Measurements from ENCODE around the gene FXYD6. TPM values are rescaled to one million over a fixed set of nuclear protein-coding genes. Genes with fewer than 3 reads are reported as not detected.

FXYD6 gene
- total RNA-seq, 1 experiment from 2014 or later, result 0.54 TPM

DNA sequence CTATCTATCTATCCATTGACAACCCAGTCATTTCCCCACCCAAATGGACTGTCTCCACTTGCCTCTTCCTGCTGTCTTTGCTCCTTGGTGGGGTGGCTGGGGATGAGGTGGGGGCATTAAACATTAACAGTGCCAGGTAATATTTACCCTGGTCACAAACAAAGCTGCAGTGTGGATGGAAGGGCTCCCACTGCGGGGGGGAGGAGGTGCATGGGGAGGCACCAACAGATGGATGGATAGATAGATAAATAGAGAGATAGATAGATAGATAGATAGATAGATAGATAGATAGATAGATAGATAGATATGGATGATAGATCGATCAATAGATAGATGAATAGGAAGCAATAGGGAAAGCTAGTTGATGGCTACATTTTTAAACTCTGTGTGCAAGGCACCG, 49.6 kb downstream of the FXYD6 start:
- no TSS peak for BruUV-seq (replicated peaks)
- TF ChIP-seq POLR2AphosphoS5 (IDR thresholded peaks at IDR 0.05; ENCODE audit: low read depth, low read length), result no peak
- no peak for TF ChIP-seq SIN3A (IDR thresholded peaks at IDR 0.05; ENCODE audit: borderline replicate concordance, insufficient read depth, low read depth, low read length)
- no peak for TF ChIP-seq TCF7L2 (IDR thresholded peaks at IDR 0.05; ENCODE audit: low read depth, low read length)
- Histone ChIP-seq H3K4me3 (ENCODE audit: low read depth in 2 of 2, low read length in 2 of 2) (no peak overlapping the region), H3K27ac (ENCODE audit: low read length) (no peak overlapping the region), H3K27me3 (ENCODE audit: control insufficient read depth, insufficient read depth, low read length) (peaks cover 7% of the 10 kb centered on the region), H3K36me3 (ENCODE audit: control insufficient read depth, insufficient read depth, low read length) (no peaks in the 10 kb centered on the region), H3K9me3 (ENCODE audit: control insufficient read depth, insufficient read depth, low read depth, low read length) (no peaks in the 10 kb centered on the region), H3K4me1 (ENCODE audit: control insufficient read depth, insufficient read depth, low read length) (no peaks in the 10 kb centered on the region)
- intact Hi-C loops (cut with micrococcal nuclease; ENCODE audit: unreplicated experiment), result no loop called here
- in situ Hi-C loops (cut with HindIII; ENCODE audit: low pct_unique_long_range_greater_than_20kb, low sequenced_read_pairs), result no loop called here
- ATAC-seq (no peak), DNase-seq (ENCODE audit: low read depth, low spot score) (no peak)
- ChIA-PET CTCF (interaction anchor here (0.7 kb wide), 1 partner anchor 120 kb away, joined by 3 read pairs; no protein-coding TSS in a partner anchor), POLR2A (interaction anchor here (0.6 kb wide), 1 partner anchor 813 kb away, joined by 3 read pairs; no protein-coding TSS in a partner anchor)

- CTCF ChIA-PET, result interaction anchor here (0.8 kb wide), 1 partner anchor 120 kb away, joined by 7 read pairs; no protein-coding TSS in a partner anchor
- no peak for DNase-seq (ENCODE audit: low read depth, low spot score)
- intact Hi-C loops (cut with micrococcal nuclease; ENCODE audit: unreplicated experiment) (no loop called here), in situ Hi-C loops (cut with HindIII; ENCODE audit: low pct_unique_long_range_greater_than_20kb, low sequenced_read_pairs) (no loop called here)
- H3K36me3 ChIP-seq (ENCODE audit: control insufficient read depth, insufficient read depth, low read length), result no peaks in the 10 kb centered on the region
- H3K4me1 ChIP-seq (ENCODE audit: control insufficient read depth, insufficient read depth, low read length), result no peaks in the 10 kb centered on the region
- no peak overlapping the region for H3K27ac ChIP-seq (ENCODE audit: low read length)
- no TSS peak for BruUV-seq (replicated peaks)
- H3K27me3 ChIP-seq (ENCODE audit: control insufficient read depth, insufficient read depth, low read length), result peaks cover 7% of the 10 kb centered on the region
- POLR2A ChIA-PET, result no interaction called here
- H3K9me3 ChIP-seq (ENCODE audit: control insufficient read depth, insufficient read depth, low read depth, low read length), result no peaks in the 10 kb centered on the region
- H3K4me3 ChIP-seq (ENCODE audit: low read depth in 2 of 2, low read length in 2 of 2), result no peak overlapping the region
- TF ChIP-seq TCF7L2 (IDR thresholded peaks at IDR 0.05; ENCODE audit: low read depth, low read length) (no peak), POLR2AphosphoS5 (IDR thresholded peaks at IDR 0.05; ENCODE audit: low read depth, low read length) (no peak), CTCF (IDR thresholded peaks at IDR 0.05) (no peak), SIN3A (IDR thresholded peaks at IDR 0.05; ENCODE audit: borderline replicate concordance, insufficient read depth, low read depth, low read length) (no peak)
- TF ChIP-seq, protein P1, sequence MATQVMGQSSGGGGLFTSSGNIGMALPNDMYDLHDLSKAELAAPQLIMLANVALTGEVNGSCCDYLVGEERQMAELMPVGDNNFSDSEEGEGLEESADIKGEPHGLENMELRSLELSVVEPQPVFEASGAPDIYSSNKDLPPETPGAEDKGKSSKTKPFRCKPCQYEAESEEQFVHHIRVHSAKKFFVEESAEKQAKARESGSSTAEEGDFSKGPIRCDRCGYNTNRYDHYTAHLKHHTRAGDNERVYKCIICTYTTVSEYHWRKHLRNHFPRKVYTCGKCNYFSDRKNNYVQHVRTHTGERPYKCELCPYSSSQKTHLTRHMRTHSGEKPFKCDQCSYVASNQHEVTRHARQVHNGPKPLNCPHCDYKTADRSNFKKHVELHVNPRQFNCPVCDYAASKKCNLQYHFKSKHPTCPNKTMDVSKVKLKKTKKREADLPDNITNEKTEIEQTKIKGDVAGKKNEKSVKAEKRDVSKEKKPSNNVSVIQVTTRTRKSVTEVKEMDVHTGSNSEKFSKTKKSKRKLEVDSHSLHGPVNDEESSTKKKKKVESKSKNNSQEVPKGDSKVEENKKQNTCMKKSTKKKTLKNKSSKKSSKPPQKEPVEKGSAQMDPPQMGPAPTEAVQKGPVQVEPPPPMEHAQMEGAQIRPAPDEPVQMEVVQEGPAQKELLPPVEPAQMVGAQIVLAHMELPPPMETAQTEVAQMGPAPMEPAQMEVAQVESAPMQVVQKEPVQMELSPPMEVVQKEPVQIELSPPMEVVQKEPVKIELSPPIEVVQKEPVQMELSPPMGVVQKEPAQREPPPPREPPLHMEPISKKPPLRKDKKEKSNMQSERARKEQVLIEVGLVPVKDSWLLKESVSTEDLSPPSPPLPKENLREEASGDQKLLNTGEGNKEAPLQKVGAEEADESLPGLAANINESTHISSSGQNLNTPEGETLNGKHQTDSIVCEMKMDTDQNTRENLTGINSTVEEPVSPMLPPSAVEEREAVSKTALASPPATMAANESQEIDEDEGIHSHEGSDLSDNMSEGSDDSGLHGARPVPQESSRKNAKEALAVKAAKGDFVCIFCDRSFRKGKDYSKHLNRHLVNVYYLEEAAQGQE (IDR thresholded peaks at IDR 0.05; ENCODE audit: insufficient read depth in 1 of 2, low read depth in 2 of 2, low read length in 1 of 2), result no peak
- ATAC-seq, result no peak
Measured at GRCh38 chr11:117826190-117826570, 50.3 kb downstream of the FXYD6 start.

DNA sequence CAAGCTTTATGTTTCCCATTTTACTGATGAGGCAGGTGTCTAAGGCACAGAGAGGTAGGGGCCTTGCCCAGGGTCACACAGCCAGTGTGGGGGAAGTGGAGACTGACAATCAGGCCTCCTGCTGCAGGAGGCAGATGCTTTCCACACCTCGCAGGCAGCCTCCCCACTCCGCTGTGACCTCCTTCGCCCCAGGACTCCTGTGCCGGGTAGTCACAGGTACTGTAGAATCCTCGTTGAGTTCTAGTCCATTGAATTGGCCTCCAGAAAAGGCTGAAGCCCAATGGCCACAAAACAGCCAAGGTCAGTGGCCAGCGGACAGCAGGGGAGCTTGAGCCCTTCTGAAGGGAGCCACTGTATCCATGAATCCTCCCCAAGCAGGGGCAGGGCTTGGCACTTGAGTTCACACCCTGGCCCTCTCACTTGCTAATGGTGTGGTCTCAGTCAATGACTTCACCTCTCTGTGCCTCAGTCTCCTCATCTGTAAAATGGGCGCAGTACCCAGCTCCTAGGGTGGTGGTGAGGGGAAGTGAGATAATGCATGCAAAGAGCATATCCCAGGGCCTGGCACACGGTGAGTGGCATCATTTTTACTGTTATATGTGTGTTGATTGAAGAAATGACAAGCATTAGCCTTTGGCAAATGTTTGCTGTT, 50.8 kb downstream of the FXYD6 start:
- H3K4me3 ChIP-seq (ENCODE audit: low read depth in 2 of 2, low read length in 2 of 2), result no peak overlapping the region
- H3K9me3 ChIP-seq (ENCODE audit: control insufficient read depth, insufficient read depth, low read depth, low read length), result no peaks in the 10 kb centered on the region
- no TSS peak for BruUV-seq (replicated peaks)
- in situ Hi-C loops (cut with HindIII; ENCODE audit: low pct_unique_long_range_greater_than_20kb, low sequenced_read_pairs) (no loop called here), intact Hi-C loops (cut with micrococcal nuclease; ENCODE audit: unreplicated experiment) (no loop called here)
- TF ChIP-seq SIN3A (IDR thresholded peaks at IDR 0.05; ENCODE audit: borderline replicate concordance, insufficient read depth, low read depth, low read length) (no peak), TCF7L2 (IDR thresholded peaks at IDR 0.05; ENCODE audit: low read depth, low read length) (no peak)
- TF ChIP-seq, protein P1 (IDR thresholded peaks at IDR 0.05; ENCODE audit: insufficient read depth in 1 of 2, low read depth in 2 of 2, low read length in 1 of 2), result no peak
- POLR2A ChIA-PET, result interaction anchor here (0.6 kb wide), 1 partner anchor 228 kb away, joined by 3 read pairs; no protein-coding TSS in a partner anchor
- ATAC-seq (no peak), DNase-seq (ENCODE audit: low read depth, low spot score) (no peak)
- H3K4me1 ChIP-seq (ENCODE audit: control insufficient read depth, insufficient read depth, low read length), result no peaks in the 10 kb centered on the region
- CTCF ChIA-PET, result interaction anchor here (0.8 to 1.0 kb wide), 2 partner anchors 79 to 121 kb away, joined by 3 to 7 read pairs; no protein-coding TSS in a partner anchor
- H3K36me3 ChIP-seq (ENCODE audit: control insufficient read depth, insufficient read depth, low read length), result no peaks in the 10 kb centered on the region
- H3K27ac ChIP-seq (ENCODE audit: low read length), result no peak overlapping the region
- peaks cover 7% of the 10 kb centered on the region for H3K27me3 ChIP-seq (ENCODE audit: control insufficient read depth, insufficient read depth, low read length)

Measured in Panc1 (cell line).